ENCODE results near the gene TMEM131. TPM values are rescaled to one million over a fixed set of nuclear protein-coding genes. Genes with fewer than 3 reads are reported as not detected.
"Not testable (repeated sequence)": the region's sequence is repeated elsewhere in the genome, so short reads cannot be mapped to it uniquely, and the experiment has no call there.

TMEM131 gene
- total RNA-seq, 1 donor, result 45.1 TPM

GRCh38 chr2:97961534-97961933 is 34.2 kb downstream of the TMEM131 start:
- no peak for TF ChIP-seq CTCF (IDR thresholded peaks at IDR 0.05; ENCODE audit: insufficient read depth, low read length)
- H3K4me3 ChIP-seq (ENCODE audit: low read depth, low read length), result no peak overlapping the region
- no peak for DNase-seq (ENCODE audit: low read depth)

- TF ChIP-seq CTCF (IDR thresholded peaks at IDR 0.05; ENCODE audit: insufficient read depth, low read length), result no peak
These were observed 37.6 kb downstream of the TMEM131 start for GRCh38 chr2:97958184-97958583.

GRCh38 chr2:97957432-97958183 is 38.1 kb downstream of the TMEM131 start:
- TF ChIP-seq CTCF (IDR thresholded peaks at IDR 0.05; ENCODE audit: insufficient read depth, low read length), result no peak
- H3K4me3 ChIP-seq (ENCODE audit: low read depth, low read length), result no peak overlapping the region
- no peak for DNase-seq (ENCODE audit: low read depth)

More at GRCh38 chr2:97958184-97958583, 37.6 kb downstream of the TMEM131 start:
- DNase-seq (ENCODE audit: low read depth), result no peak
- no peak overlapping the region for H3K4me3 ChIP-seq (ENCODE audit: low read depth, low read length)

GRCh38 chr2:97956753-97957152 is 39.0 kb downstream of the TMEM131 start:
- not testable (repeated sequence) for DNase-seq (ENCODE audit: low read depth); H3K4me3 ChIP-seq (ENCODE audit: low read depth, low read length)

GRCh38 chr2:97953853-97954252 is 41.9 kb downstream of the TMEM131 start:
- no peak for DNase-seq (ENCODE audit: low read depth)
- TF ChIP-seq CTCF (IDR thresholded peaks at IDR 0.05; ENCODE audit: insufficient read depth, low read length), result no peak
- H3K4me3 ChIP-seq (ENCODE audit: low read depth, low read length), result no peak overlapping the region

GRCh38 chr2:97952357-97952756 is 43.4 kb downstream of the TMEM131 start:
- H3K4me3 ChIP-seq (ENCODE audit: low read depth, low read length), result no peak overlapping the region
- no peak for DNase-seq (ENCODE audit: low read depth)
- TF ChIP-seq CTCF (IDR thresholded peaks at IDR 0.05; ENCODE audit: insufficient read depth, low read length), result no peak

GRCh38 chr2:97951155-97951680 is 44.5 kb downstream of the TMEM131 start:
- no peak for DNase-seq (ENCODE audit: low read depth)
- TF ChIP-seq CTCF (IDR thresholded peaks at IDR 0.05; ENCODE audit: insufficient read depth, low read length), result no peak
- H3K4me3 ChIP-seq (ENCODE audit: low read depth, low read length), result no peak overlapping the region
